GM13976 (cell line): Measurements from ENCODE around the gene WDR62.
A peak's percentile ranks its signal among the peaks of the same experiment; 100 is the strongest.

Experiments used
- DNase-seq: peaks from one replicate; pipeline ENCODE4 v3.0.0; 2012; ENCODE audit warnings: low spot score
- CTCF ChIP-seq: IDR thresholded peaks from 2 replicates; pipeline ENCODE4 v1.5.1; 2012; ENCODE audit warnings: borderline replicate concordance, mild to moderate bottlenecking; ENCODE audit not compliant: insufficient read depth; ENCODE audit errors: extremely low read depth, missing control alignments, control extremely low read depth
- in situ Hi-C: fragments of 300-500 bp; cut with MboI; formaldehyde crosslinking; loops from one replicate; pipeline ENCODE4 v1.12.0; 2022; ENCODE audit warnings: low sequenced_read_pairs, mixed read lengths, inconsistent platforms; ENCODE audit not compliant: unreplicated experiment

WDR62 gene

GRCh38 chr19:36026091-36026876 is 28.4 kb upstream of the WDR62 start:
- in situ Hi-C loops: no loop called here
- TF ChIP-seq CTCF: no peak

GRCh38 chr19:36027696-36028095 is 27.0 kb upstream of the WDR62 start:
- no peak for TF ChIP-seq CTCF
- in situ Hi-C loops: no loop called here

More at GRCh38 chr19:36026091-36026876, 28.4 kb upstream of the WDR62 start:
- peak; percentile 13 for DNase-seq

DNA sequence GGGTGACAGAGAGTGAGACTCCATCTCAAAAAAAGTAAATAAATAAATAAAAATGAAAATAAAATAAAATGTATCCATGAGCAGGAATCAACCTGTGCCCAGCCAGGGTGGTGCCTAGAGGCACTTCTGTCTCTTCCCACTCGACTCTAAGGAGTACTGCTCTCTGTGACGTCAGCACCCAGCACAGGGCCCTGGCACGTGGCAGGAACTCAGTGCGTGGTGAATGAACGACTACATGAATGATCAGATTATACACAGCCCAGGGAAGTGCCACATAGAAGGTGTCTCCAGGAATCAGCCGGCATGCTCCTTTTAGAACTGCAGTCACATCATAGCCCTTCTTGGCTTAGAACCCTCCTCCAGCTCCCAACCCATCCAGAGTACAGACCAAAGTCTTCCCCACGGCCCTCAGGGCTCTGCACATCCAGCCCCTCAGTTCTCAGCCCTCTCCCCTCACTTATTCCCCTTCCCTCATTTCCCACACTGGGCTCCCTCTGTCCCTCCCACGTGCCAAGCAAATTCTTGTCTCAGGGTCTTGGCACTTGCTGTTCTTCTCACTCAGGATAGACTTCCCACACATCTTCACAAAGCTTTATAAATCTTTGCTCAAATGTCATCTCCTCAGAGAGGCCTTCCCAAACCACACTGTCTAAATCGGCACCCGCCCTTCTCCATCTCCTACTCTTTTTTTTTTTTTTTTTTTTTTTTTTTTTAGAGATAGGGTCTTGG is 26.2 kb upstream of the WDR62 start:
- no peak for TF ChIP-seq CTCF
- no peak for DNase-seq
- in situ Hi-C loops: no loop called here

More at GRCh38 chr19:36027696-36028095, 27.0 kb upstream of the WDR62 start:
- no peak for DNase-seq

GRCh38 chr19:36030264-36031148 is 24.2 kb upstream of the WDR62 start:
- in situ Hi-C loops: no loop called here

GRCh38 chr19:36031308-36031707 is 23.4 kb upstream of the WDR62 start:
- in situ Hi-C loops: no loop called here
- TF ChIP-seq CTCF: no peak
- no peak for DNase-seq

More at GRCh38 chr19:36030264-36031148, 24.2 kb upstream of the WDR62 start:
- TF ChIP-seq CTCF: no peak
- DNase-seq: no peak
